SIG-M5 treated with dmso at 0.1 percent for 504 hours (cell line): ENCODE measurements around the gene GLT6D1.

Source experiments
- DNase-seq: peaks from one replicate; lab custom pipeline; 2025; ENCODE audit not compliant: unreplicated experiment; lab: John Stamatoyannopoulos, UW

Gene GLT6D1

DNA sequence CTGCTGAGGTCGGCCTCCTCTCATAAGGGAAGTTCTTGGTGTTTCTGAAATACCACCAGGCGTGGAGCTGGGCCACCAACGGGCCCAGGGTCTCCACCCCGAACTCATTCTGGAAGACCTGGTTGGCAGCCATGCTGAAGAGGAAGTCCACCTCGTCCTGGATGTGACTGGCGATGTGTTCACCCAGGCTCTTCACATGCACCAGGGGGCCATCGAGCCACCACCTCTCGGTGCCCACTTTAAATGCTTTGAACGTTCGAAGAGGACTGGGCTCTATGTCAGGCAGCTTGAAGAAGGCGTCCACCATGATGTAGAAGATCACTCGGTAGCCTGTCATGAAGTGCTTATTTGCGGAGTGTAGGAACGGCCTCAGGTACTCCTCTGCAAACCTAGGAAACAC, 15.1 kb downstream of the GLT6D1 start:
- DNase-seq: no peak

GRCh38 chr9:135622415-135623020, 16.8 kb downstream of the GLT6D1 start:
- DNase-seq: no peak

DNA sequence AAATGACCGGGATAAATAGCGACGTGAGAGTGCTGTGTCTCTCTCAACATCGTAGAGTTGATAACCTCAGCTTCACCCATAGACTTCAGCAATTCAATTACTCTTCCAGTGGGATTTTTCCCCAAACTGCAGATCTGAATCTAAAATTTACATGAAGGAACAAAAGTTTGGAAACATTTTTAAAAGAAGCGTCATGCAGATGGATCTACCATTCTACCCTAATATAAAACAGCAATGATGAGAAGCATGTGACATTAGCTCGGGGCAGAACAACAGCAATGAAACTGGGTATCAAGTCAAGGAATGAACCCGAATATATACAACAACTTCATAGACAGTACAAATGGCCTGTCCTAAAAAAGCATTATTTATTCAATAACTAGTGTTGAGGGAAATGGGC, 18.8 kb downstream of the GLT6D1 start:
- DNase-seq: no peak

DNA sequence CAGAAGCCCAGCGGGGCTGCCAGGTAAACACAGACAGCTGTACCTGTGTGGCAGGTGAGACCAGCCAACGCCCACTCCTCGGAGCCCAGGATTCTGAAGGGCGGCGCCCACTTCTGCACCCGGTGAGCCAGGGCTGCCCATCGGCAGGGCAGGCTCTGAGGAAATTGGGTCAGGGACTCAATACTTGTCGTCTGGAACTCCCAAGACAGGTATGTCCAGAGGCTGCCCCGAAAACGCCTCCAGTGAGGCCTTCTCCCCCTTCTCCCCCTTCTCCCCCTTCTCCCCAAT, 19.8 kb downstream of the GLT6D1 start:
- DNase-seq: no peak

DNA sequence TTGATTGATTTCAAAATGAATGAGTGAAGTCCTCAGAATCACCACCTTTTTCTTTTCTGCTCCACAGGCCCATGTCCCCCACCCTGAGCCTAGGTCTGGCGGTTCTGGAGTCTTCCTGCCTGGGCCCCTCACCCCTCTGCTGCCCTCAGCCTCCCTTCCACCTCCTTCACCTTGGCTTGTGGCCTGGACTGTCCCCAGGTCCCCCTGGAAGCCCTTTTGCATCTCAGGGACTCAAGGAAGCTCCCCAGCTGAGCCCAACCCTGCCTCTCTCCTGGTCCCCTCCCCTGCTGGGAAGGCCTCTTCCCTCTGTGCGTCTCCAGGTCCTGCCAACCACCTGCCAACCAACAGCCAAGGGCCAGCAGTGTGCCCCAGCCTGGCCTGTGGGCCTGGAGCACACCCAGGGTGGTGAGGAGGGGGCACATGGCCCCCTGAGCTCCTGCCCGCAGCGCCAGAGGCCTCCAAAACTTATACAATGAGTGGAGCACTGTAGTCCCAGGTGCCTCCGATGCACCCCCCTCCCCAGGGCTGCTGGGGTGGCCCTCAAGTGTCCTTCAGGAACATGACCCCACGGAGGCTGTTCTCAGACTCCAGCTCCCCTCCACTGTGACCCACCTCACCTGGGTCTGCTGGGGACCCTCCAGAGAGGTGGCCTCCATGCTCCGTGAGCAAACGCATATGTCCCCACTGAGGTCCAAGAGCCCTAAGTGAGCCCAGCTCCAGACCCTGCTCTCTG, 20.3 kb downstream of the GLT6D1 start:
- no peak for DNase-seq

GRCh38 chr9:135617991-135618411, 21.3 kb downstream of the GLT6D1 start:
- DNase-seq: no peak

- DNase-seq: no peak
Observed at GRCh38 chr9:135617538-135617900, 21.8 kb downstream of the GLT6D1 start.

- no peak for DNase-seq
Observed at GRCh38 chr9:135616619-135617537, 22.5 kb downstream of the GLT6D1 start.

DNA sequence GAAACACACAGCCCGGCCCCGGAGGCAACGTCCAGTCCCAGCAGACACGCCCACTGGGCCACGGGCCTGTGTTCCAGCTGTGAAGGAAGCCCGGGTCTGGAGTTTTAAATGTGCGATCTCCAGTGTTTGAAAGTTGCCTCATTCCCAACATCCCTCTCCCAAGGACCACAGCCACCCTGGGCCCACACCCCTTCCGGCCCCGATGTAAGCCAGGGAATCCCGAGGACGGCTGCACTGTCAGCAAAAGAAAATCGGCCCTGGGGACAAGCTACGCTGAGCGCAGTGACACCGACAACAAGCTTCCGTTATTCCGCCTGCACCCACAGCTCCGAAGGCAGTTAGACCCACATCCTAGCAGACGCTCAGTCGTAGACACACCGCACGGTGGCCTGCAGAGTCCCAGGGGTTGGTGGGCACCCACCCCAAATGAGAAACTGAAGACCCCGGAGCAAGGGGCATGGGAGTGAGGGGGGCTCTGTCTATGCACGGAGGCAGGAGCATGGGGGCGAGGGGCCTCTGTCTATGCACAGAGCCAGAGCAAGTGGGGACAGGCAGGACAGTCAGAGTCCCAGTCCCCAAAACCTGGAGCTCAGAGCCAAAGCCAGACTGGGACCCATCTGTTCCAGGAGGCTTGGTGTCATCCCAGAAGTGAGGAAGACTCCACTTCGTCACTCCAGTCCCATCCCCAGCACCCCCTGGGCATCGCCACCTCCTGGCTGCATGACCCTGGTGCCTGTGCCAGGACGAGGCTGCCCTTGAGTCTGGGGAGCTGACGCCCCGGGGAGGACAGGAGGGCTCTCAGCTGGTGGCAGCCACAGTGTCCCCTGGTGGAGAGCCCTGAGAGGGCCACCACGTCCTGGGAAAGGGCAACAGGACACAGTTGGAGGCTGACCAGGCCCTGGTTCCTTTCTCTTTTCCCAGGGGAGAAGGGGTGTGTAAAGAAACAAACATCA, 23.4 kb downstream of the GLT6D1 start:
- no peak for DNase-seq

DNA sequence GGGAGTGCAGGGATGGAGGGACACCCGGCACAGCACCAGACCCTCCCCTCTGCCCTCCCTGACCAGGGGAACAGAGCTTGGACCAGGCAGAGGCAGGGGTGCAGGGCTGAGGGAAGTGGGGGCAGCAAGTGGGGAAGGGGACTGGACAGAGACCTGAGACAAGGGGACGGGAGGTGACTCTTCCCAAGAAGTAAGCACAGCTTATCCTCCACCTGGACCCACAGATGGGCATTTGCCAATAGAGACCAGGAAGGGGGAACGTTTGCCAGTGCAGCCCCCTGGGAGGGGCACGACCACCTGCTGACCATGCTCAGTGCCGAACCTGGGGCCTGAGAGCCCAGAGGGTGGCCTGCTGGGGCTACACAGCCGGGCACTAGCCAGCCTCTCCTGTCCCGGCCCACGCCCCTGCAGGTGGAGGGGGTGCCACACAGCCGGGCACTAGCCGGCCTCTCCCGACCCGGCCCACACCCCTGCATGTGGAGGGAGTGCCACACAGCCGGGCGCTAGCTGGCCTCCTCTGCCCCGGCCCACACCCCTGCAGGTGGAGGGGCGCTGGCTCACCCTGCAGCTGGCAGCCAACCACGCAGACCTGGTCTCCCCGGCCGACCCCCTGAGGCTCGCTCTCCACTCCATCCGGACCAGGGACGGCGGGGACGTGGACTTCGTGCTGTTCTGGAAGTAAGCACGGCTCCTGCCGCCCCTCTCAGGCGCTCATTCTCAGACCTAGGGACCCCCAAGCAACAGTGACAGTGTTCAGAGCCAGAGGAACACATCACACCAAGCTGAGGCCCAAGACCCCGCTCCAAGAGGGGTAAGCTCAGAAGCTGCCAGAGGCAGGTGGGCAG, 24.3 kb downstream of the GLT6D1 start:
- DNase-seq: no peak

DNA sequence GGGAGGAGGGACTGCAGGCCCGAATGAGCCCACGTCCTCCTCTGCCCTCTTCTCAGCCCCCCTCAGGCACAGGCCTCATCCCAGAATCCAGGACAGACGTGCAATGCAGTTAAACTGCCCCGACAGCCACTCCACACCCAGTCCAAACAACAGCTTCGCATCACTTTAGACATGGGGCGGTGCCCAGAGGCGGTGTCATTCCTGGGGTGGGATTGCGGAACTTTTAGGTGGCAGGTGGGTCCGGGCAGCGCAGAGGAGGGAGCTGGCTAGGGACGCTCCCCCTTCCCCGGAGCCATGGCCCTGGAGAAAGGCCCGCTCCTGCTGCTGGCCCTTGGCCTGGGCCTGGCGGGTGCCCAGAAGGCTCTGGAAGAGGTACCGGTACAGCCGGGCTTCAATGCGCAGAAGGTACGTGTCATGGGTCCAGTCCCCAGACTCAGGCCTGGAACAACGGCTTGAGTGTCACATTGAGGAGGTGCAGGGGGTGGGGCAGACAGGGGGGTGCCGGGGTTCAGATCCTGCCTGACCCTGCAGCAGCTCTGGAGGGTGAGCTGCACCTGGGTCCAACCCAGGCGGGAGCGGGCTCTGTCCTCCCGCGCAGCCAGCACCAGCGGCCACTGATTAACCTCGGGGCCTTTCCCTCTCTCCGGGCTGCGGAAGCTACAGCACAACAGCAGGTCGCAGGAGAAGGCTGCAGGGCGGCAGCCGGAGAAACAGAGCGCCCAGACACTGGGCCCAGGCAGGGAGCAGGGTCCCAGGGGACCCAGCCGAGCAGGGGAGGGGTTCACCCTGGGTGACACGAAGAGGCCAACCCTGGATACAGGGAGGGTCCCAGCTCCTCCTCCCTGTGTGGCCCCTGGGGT, 25.2 kb downstream of the GLT6D1 start:
- DNase-seq: no peak

GRCh38 chr9:135612981-135613910, 26.1 kb downstream of the GLT6D1 start:
- DNase-seq: no peak

DNA sequence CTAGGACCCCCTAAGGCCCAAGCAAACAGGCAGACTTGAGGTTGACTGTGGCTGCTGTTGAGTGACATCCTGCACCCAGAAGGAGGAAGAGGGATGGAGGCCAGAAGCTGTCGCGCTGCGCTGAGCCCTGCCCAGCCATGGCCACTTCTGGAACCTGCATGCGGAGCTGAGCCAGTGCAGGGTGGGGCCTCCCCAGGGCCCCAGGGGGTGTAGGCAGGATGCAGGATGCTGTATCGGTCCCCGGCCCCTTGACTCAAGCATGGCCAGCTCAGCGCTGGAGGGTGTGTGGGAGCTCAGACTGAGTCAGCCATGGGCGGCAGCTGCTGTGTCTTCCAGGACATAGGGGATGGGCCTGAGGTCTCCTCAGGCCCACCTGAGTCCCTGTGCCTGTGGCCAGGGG, 26.9 kb downstream of the GLT6D1 start:
- DNase-seq: no peak

DNA sequence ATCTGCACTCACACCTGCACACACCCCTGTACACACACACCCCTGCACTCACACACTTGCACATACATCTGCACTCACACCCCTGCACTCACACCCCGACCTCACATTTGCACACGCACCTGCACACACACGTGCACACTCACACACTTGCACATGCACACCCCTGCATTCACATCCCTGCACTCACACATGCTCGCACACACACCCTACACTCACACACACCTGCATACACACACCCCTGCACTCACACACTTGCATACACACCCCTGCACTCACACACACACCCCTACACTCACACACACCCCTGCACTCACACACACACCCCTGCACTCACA, 27.5 kb downstream of the GLT6D1 start:
- DNase-seq: no peak

DNA sequence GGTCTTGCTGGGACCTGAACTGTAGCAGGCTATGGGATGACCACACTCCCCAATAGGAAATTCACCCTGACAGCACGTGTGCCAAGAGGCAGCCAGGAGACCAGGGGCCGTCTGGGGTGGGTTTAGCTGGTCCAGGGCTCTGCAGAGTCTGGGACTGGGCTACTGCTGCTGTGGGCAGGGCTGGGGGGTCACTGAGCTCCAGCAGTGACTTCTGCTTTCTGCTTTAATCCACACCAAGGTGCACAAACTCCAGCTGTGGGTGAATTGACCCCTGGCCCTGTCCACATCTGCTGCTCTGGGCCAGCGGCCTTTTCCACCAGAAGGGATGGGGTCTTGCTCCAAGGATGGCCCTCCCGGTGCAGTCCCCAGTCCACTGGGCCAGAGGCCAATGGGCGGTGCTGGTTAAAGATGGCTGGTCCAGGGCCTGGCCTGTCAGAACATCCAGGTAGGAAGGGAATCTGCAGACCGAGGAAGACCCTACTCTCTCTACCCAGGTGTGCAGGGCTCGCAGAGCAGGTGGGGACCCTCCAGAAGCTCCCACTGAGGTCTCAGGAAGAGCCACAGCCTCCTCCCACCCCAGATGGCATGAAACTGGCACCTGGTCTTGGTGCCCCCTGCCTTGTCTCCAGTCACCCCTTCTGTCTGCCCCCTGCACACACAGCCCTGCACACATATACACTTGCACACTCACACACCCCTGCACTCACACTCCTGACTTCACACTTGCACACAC, 28.0 kb downstream of the GLT6D1 start:
- no peak for DNase-seq

GRCh38 chr9:135610290-135611141, 28.8 kb downstream of the GLT6D1 start:
- DNase-seq: no peak
